ENCODE measurements around the gene JAG2. TPM values are rescaled to one million over a fixed set of nuclear protein-coding genes. Genes with fewer than 3 reads are reported as not detected.

Gene JAG2
- total RNA-seq, 2 experiments from 2014 or later: 0.66 to 1.3 TPM

- no peaks in the 10 kb centered on the region for H3K9me3 Mint-ChIP-seq
- H3K4me3 ChIP-seq (ENCODE audit: low read length): no peak overlapping the region
- peaks cover 0 to 20% of the 10 kb centered on the region in 2 experiments for H3K9me3 ChIP-seq (ENCODE audit: control insufficient read depth in 1 of 2, insufficient read depth in 1 of 2, low read length in 2 of 2)
- no peaks in the 10 kb centered on the region for H3K36me3 ChIP-seq (ENCODE audit: insufficient read depth, low read length)
- peaks cover 63% of the 10 kb centered on the region for H3K4me1 ChIP-seq (ENCODE audit: insufficient read depth, low read length)
- peaks cover 52 to 62% of the 10 kb centered on the region in 2 experiments for H3K27me3 ChIP-seq (ENCODE audit: control insufficient read depth in 1 of 2, insufficient read depth in 2 of 2, low read length in 2 of 2)
- ATAC-seq (ENCODE audit: poor library complexity) (peak; percentile 25), DNase-seq (peak in 2 of 14 experiments; percentile 62 to 64)
- peaks cover 36% of the 10 kb centered on the region for H3K4me1 Mint-ChIP-seq (ENCODE audit: low read depth)
- H3K27ac Mint-ChIP-seq: no peak overlapping the region
- ChIA-PET POLR2A (no interaction called here), CTCF (no interaction called here)
- H3K27me3 Mint-ChIP-seq: peaks cover 61% of the 10 kb centered on the region
- H3K4me3 Mint-ChIP-seq: no peak overlapping the region
- TF ChIP-seq, protein P1, sequence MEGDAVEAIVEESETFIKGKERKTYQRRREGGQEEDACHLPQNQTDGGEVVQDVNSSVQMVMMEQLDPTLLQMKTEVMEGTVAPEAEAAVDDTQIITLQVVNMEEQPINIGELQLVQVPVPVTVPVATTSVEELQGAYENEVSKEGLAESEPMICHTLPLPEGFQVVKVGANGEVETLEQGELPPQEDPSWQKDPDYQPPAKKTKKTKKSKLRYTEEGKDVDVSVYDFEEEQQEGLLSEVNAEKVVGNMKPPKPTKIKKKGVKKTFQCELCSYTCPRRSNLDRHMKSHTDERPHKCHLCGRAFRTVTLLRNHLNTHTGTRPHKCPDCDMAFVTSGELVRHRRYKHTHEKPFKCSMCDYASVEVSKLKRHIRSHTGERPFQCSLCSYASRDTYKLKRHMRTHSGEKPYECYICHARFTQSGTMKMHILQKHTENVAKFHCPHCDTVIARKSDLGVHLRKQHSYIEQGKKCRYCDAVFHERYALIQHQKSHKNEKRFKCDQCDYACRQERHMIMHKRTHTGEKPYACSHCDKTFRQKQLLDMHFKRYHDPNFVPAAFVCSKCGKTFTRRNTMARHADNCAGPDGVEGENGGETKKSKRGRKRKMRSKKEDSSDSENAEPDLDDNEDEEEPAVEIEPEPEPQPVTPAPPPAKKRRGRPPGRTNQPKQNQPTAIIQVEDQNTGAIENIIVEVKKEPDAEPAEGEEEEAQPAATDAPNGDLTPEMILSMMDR (IDR thresholded peaks at IDR 0.05): no peak
- no peaks in the 10 kb centered on the region for H3K36me3 Mint-ChIP-seq (ENCODE audit: low read depth)
- no peak overlapping the region for H3K27ac ChIP-seq (ENCODE audit: low read depth in 1 of 2, low read length in 2 of 2)
- intact Hi-C loops (cut with DNase I, micrococcal nuclease): no loop called here
Measured at GRCh38 chr14:105197211-105197641, 28.6 kb upstream of the JAG2 start.

- no peak overlapping the region for H3K4me3 Mint-ChIP-seq
- no peaks in the 10 kb centered on the region for H3K36me3 Mint-ChIP-seq (ENCODE audit: low read depth)
- H3K27ac Mint-ChIP-seq: no peak overlapping the region
- peaks cover 30% of the 10 kb centered on the region for H3K4me1 Mint-ChIP-seq (ENCODE audit: low read depth)
- peaks cover 49 to 62% of the 10 kb centered on the region in 2 experiments for H3K27me3 ChIP-seq (ENCODE audit: control insufficient read depth in 1 of 2, insufficient read depth in 2 of 2, low read length in 2 of 2)
- H3K27ac ChIP-seq (ENCODE audit: low read depth in 1 of 2, low read length in 2 of 2): no peak overlapping the region
- peaks cover 55% of the 10 kb centered on the region for H3K4me1 ChIP-seq (ENCODE audit: insufficient read depth, low read length)
- peaks cover 0 to 20% of the 10 kb centered on the region in 2 experiments for H3K9me3 ChIP-seq (ENCODE audit: control insufficient read depth in 1 of 2, insufficient read depth in 1 of 2, low read length in 2 of 2)
- TF ChIP-seq, protein P1 (IDR thresholded peaks at IDR 0.05): no peak
- DNase-seq (no peak), ATAC-seq (ENCODE audit: poor library complexity) (no peak)
- H3K36me3 ChIP-seq (ENCODE audit: insufficient read depth, low read length): no peaks in the 10 kb centered on the region
- CTCF ChIA-PET: interaction anchor here (1.1 to 1.3 kb wide), 2 partner anchors 106 to 151 kb away, joined by 3 to 4 read pairs; no protein-coding TSS in a partner anchor
- peaks cover 56% of the 10 kb centered on the region for H3K27me3 Mint-ChIP-seq
- POLR2A ChIA-PET: no interaction called here
- no peak overlapping the region for H3K4me3 ChIP-seq (ENCODE audit: low read length)
- intact Hi-C loops (cut with DNase I, micrococcal nuclease): no loop called here
- H3K9me3 Mint-ChIP-seq: no peaks in the 10 kb centered on the region
Measured at GRCh38 chr14:105196265-105196960, 27.8 kb upstream of the JAG2 start.

GRCh38 chr14:105195522-105196264 lies 27.1 kb upstream of the JAG2 start:
- no peak overlapping the region for H3K4me3 ChIP-seq (ENCODE audit: low read length)
- Mint-ChIP-seq H3K36me3 (ENCODE audit: low read depth) (no peaks in the 10 kb centered on the region), H3K27me3 (peaks cover 56% of the 10 kb centered on the region), H3K9me3 (no peaks in the 10 kb centered on the region), H3K4me3 (peak overlapping the region; percentile 30), H3K4me1 (ENCODE audit: low read depth) (peaks cover 30% of the 10 kb centered on the region), H3K27ac (no peak overlapping the region)
- CTCF ChIA-PET: interaction anchor here (1.0 to 1.3 kb wide), 3 partner anchors 31 to 150 kb away, joined by 3 to 4 read pairs (median 3); no protein-coding TSS in a partner anchor
- H3K27me3 ChIP-seq (ENCODE audit: control insufficient read depth in 1 of 2, insufficient read depth in 2 of 2, low read length in 2 of 2): peaks cover 46 to 62% of the 10 kb centered on the region in 2 experiments
- H3K4me1 ChIP-seq (ENCODE audit: insufficient read depth, low read length): peaks cover 51% of the 10 kb centered on the region
- ATAC-seq (ENCODE audit: poor library complexity) (peak; percentile 18), DNase-seq (peak in 9 of 14 experiments; percentile 12 to 55 (median 30))
- no peaks in the 10 kb centered on the region for H3K36me3 ChIP-seq (ENCODE audit: insufficient read depth, low read length)
- intact Hi-C loops (cut with DNase I, micrococcal nuclease): no loop called here
- H3K27ac ChIP-seq (ENCODE audit: low read depth in 1 of 2, low read length in 2 of 2): no peak overlapping the region
- peaks cover 0 to 20% of the 10 kb centered on the region in 2 experiments for H3K9me3 ChIP-seq (ENCODE audit: control insufficient read depth in 1 of 2, insufficient read depth in 1 of 2, low read length in 2 of 2)
- POLR2A ChIA-PET: interaction anchor here (0.7 to 0.9 kb wide), 2 partner anchors 20 to 470 kb away, joined by 3 to 4 read pairs; no protein-coding TSS in a partner anchor
- TF ChIP-seq, protein P1 (IDR thresholded peaks at IDR 0.05): no peak

Measured in CD4-positive, alpha-beta T cell (primary cell).